ENCODE data around the gene PRKCB. TPM values are rescaled to one million over a fixed set of nuclear protein-coding genes. Genes with fewer than 3 reads are reported as not detected.

Gene PRKCB
- total and polyA plus RNA-seq, 9 donors, result 0.38 to 5.0 (median 1.2) TPM

GRCh38 chr16:23960081-23960885, 124.5 kb downstream of the PRKCB start:
- DNase-seq, result no peak
- intact Hi-C loops (cut with DNase I), result no loop called here
- no peaks in the 10 kb centered on the region for H3K9me3 ChIP-seq
- no peaks in the 10 kb centered on the region for H3K27me3 ChIP-seq
- TF ChIP-seq CTCF (IDR thresholded peaks at IDR 0.05), result no peak
- no peak for TF ChIP-seq POLR2A (IDR thresholded peaks at IDR 0.05)
- H3K4me1 ChIP-seq (ENCODE audit: insufficient read depth), result no peaks in the 10 kb centered on the region
- H3K27ac ChIP-seq, result no peak overlapping the region
- H3K4me3 ChIP-seq, result no peak overlapping the region
- no peaks in the 10 kb centered on the region for H3K36me3 ChIP-seq
- 50 to 65% (median 56%) methylated on average over 5 of the region's 5 CpGs for WGBS, 3 donors

GRCh38 chr16:23962001-23962400, 126.2 kb downstream of the PRKCB start:
- intact Hi-C loops (cut with DNase I), result no loop called here
- TF ChIP-seq POLR2A (IDR thresholded peaks at IDR 0.05) (no peak), CTCF (IDR thresholded peaks at IDR 0.05) (no peak), EP300 (IDR thresholded peaks at IDR 0.05) (no peak)
- no peaks in the 10 kb centered on the region for H3K36me3 ChIP-seq
- H3K27me3 ChIP-seq, result no peaks in the 10 kb centered on the region
- 67 to 86% (median 76%) methylated on average over 5 of the region's 5 CpGs for WGBS, 3 donors
- no peaks in the 10 kb centered on the region for H3K4me1 ChIP-seq (ENCODE audit: insufficient read depth)
- no peak overlapping the region for H3K27ac ChIP-seq
- no peak for DNase-seq
- H3K4me3 ChIP-seq, result no peak overlapping the region
- H3K9me3 ChIP-seq, result no peaks in the 10 kb centered on the region

- Histone ChIP-seq H3K4me3 (no peak overlapping the region), H3K27me3 (no peaks in the 10 kb centered on the region), H3K27ac (no peak overlapping the region), H3K4me1 (ENCODE audit: insufficient read depth) (peaks cover 2% of the 10 kb centered on the region), H3K36me3 (no peaks in the 10 kb centered on the region), H3K9me3 (no peaks in the 10 kb centered on the region)
- 36 to 71% (median 45%) methylated on average over 3 of the region's 3 CpGs for WGBS, 3 donors
- intact Hi-C loops (cut with DNase I), result no loop called here
- DNase-seq, result no peak
- TF ChIP-seq POLR2A (IDR thresholded peaks at IDR 0.05) (no peak), EP300 (IDR thresholded peaks at IDR 0.05) (no peak), CTCF (IDR thresholded peaks at IDR 0.05) (no peak)
Measured at GRCh38 chr16:23964136-23964535, 128.4 kb downstream of the PRKCB start.

GRCh38 chr16:23965137-23965733, 129.5 kb downstream of the PRKCB start:
- 81 to 96% (median 89%) methylated on average over 6 of the region's 6 CpGs for WGBS, 3 donors
- TF ChIP-seq CTCF (IDR thresholded peaks at IDR 0.05) (no peak), POLR2A (IDR thresholded peaks at IDR 0.05) (no peak), EP300 (IDR thresholded peaks at IDR 0.05) (no peak)
- Histone ChIP-seq H3K36me3 (no peaks in the 10 kb centered on the region), H3K27me3 (no peaks in the 10 kb centered on the region), H3K9me3 (no peaks in the 10 kb centered on the region), H3K4me1 (ENCODE audit: insufficient read depth) (peaks cover 2% of the 10 kb centered on the region), H3K27ac (no peak overlapping the region), H3K4me3 (no peak overlapping the region)
- intact Hi-C loops (cut with DNase I), result no loop called here
- DNase-seq, result no peak

Measured in ovary (tissue), 9 donors.